K562 (cell line): ENCODE data around the gene GIGYF2.

Experiments used
- EZH2 ChIP-seq: IDR thresholded peaks from 2 replicates; pipeline ENCODE4 v1.6.1; 2012; ENCODE audit warnings: low read depth, mild to moderate bottlenecking, inconsistent platforms, low read length, borderline replicate concordance
- HDAC6 ChIP-seq: IDR thresholded peaks from 2 replicates; pipeline ENCODE4 v1.6.1; 2012; ENCODE audit warnings: low read depth, mild to moderate bottlenecking, control low read depth, inconsistent platforms, low read length, moderate library complexity
- HNRNPLL ChIP-seq: fragments of 200-400 bp; formaldehyde crosslinking; IDR thresholded peaks from 2 replicates; pipeline ENCODE4 v1.6.1; 2017; ENCODE audit warnings: low read length, low read depth, mild to moderate bottlenecking; ENCODE audit not compliant: poor library complexity, severe bottlenecking
- PRPF4 ChIP-seq: fragments of 200-400 bp; formaldehyde crosslinking; IDR thresholded peaks from one replicate; pipeline ENCODE4 v1.6.1; 2017; ENCODE audit warnings: low read length, low read depth, mild to moderate bottlenecking; ENCODE audit not compliant: insufficient read depth, poor library complexity, severe bottlenecking
- PURB ChIP-seq: sonication (generic); formaldehyde crosslinking; IDR thresholded peaks from 2 replicates; pipeline ENCODE4 v1.9.0; 2021; ENCODE audit warnings: low read depth, mild to moderate bottlenecking, missing genetic modification reagents
- ZNF24 ChIP-seq: fragments of 450-650 bp; IDR thresholded peaks from 2 replicates; pipeline ENCODE4 v1.6.1; 2016

GRCh38 chr2:232659359-232659758 is 37.8 kb upstream of the GIGYF2 start:
- TF ChIP-seq PRPF4, result no peak
- no peak for TF ChIP-seq HNRNPLL
- no peak for TF ChIP-seq HDAC6
- no peak for TF ChIP-seq PURB (CRISPR knock-in tag)
- no peak for TF ChIP-seq EZH2
- no peak for TF ChIP-seq ZNF24
